Hematopoietic multipotent progenitor cell treated with erythropoietin and hydrocortisone succinate and interleukin-3 and kit ligand, for 15 days (in vitro differentiated cells): ENCODE data around the gene CACNG3.
"Not testable (repeated sequence)": the region's sequence is repeated elsewhere in the genome, so short reads cannot be mapped to it uniquely, and the experiment has no call there.

Source experiments
- DNase-seq: peaks from one replicate; pipeline ENCODE4 v3.0.0-alpha.2; 2015; ENCODE audit warnings: low spot score

The CACNG3 gene

DNA sequence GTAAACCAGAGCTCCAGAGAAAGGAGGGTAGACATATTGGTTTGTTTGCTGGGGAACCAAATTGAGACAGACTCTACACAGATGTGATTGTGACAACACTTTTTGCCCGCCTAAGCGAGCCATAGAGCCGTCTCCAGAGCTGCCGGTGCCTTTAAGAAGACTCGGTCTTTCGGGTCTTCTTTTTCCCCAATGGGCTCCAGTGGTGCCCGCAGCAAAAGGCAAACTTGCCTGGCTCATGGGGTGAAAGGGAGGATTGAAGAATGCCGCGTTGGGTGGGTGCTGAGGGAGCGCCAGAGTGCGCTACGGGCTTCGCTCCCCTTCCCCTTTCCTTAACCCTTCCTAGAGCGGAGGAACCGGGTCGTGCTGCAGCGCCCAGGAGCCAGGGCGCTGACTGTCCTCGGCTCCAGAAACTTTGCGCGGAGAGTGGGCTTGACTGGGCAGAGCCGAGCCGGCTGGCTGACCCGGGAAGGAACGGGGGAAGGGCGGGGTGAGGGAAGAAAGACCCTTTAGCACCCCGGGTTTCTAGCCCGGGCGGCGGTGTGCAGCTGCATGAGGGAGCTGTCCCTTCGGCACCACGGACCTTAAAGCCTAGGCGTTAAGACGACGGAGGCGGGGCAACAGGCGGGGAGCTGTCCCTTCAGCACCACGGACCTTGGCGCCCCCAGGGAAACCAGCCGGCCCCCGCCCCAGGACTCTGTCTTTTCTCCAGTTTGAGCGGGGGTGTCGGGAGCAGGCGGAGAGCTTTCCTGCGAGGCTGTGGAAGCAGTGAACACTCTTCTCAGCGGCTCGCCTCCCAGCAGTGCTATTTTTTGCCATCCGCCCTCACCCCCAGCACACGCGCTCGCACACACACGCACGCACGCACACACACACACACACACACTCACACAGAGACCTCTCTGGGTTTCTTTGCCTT lies at the start of gene CACNG3:
Gene CACNG3, plus strand, starts transcription at position 880 of the 916 bp plus-strand sequence. CDS start 420 bp downstream, outside the sequence.
- DNase-seq = no peak

DNA sequence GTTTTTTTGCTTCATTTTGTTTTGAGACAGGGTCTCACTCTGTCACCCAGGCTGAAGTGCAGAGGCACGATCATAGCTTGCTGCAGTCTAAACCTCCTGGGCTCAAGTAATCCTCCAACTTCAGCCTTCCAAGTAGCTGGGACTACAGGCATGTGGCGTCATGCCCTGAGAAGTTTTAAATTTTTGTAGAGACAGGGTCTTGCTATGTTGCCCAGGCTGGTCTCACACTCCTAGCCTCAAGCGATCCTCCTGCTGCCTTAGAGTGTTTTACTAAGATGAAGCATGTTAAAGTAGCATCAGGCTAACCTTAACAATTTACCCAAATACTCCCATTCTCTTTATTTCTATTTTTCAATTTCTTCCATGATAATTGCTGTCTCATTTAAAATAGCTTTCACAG lies 49.2 kb upstream of the CACNG3 start:
- DNase-seq = no peak

DNA sequence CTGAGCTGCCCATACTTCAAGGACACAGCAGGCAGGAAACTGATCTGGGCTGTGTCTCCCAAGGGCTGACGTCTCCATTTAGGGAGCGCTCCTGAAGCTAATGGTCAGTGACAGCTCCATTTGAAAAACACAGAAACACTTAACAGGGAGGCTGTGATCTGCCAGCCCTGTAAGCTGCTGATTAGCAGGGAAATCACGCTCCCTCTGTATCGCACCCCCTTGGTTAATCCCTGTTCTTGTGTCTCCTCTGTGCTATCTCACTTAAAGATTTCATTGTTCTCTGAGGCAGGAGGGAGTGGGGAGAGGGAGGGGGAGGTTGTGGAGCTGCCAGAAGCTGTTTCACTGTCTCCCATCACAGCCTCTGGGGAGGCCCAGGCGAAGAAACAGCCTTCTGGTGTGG lies 47.4 kb upstream of the CACNG3 start:
- DNase-seq = no peak

DNA sequence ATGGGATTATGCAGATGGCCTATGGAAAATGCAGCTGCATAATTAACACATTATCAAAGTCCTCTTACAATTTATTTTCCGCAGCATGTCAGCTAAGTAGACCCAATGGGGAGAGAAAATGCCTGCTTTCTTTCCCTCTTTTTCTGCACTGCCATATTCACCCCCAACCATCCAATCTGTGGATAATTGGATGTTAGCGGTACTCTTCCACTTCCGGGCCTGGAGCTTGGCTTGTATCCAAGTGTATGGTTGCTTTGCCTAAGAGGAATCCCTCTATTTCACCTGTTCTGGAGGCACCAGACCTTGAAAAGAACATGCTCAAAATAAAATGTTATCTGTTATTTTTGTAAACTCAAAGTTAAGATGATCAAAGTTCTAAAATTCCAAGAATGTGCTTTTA lies 41.1 kb upstream of the CACNG3 start:
- no peak for DNase-seq

DNA sequence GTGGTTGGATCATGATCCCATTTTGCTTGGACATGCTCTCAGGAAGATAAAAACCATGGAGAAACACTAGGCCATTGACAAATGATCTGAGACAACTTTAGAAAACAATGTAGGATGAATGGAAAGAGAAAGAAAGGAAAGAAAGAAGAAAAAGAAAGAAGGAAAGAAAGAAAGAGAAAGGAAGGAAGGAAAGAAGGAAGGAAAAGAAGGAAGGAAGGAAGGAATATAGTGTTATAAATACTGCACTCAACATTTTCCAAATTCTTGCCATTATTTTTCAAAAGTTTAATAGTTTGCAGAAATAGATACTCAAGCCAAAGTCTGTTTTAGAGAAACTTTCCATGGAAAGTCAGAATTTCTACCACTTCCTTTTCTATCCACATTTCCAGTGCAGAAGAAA lies 39.2 kb upstream of the CACNG3 start:
- DNase-seq = no peak

DNA sequence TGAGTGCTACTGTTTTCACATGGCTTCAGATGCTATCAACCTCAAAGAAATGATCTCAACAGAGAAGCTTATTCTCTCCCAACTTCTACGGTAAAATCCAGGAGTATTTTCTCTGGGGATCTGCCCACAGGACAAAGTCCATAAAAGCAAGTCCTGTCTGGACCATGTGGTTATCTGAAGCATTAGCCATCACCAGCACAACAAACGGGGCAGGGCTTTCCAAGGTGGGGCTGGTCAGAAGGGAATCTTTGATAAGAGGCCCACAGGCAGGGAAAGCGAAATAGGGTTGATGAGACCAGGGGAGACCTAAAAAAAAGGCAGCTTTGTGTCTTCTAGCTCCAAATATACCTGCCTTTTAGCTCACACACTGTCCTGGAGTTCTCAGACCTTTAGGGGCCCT lies 38.7 kb upstream of the CACNG3 start:
- DNase-seq = peak; percentile 43

DNA sequence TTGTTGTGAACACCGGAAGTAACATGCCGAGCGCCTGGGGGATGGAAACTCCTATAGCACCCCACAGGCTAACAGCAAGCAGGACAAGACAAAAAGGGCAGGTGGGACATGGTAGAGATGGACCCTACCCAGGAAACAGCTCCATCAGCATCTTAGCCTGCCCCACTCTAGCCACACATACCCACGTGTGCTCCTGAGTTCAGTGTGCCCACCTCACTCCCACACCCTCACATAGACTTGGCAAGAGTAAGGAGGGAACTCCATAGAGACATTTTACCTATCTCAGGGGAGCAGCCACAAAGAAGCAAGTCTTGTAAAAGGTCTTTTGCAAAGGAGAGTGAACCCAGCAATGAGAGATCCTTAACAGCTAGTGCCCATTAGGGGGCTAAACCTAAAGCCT lies 37.8 kb upstream of the CACNG3 start:
- DNase-seq = no peak

DNA sequence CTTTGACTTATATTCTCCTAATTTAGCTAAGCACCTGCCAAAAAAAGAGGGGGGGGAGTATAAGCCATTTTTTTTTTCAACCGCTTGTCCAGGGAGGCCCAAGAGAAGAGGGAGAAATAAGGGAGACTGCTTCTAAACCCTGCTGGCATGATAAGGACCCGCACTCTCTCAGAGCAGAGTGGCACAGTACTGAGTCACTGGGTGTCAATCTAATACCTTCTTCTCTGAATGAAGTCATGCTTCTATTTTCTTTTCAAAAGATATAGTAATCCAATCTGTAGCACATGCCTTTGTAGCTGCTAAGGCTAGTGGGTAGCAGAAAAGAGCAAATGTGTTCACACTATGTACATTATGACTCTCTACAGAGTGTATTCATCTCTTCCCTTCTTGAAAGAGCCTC lies 34.9 kb upstream of the CACNG3 start:
- no peak for DNase-seq

DNA sequence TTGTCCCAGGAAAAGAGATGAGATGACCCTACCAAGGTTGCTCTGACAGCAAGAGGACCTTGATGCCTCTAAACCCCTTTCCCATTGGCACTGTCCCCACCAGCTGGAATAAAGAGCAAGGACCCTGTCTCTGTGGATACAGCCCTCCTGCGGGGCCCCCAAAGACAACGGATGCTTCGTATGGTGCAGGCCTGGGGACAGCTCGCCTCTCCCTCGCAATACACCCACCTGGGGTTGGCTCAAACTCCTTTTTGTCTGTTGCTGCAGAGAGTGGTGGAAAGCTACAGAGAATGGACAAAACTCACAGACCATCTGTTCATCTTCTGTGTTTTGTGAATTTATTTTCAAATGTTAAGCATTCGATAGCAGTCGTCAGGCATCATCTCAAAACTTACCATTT lies 27.6 kb upstream of the CACNG3 start:
- DNase-seq = no peak

DNA sequence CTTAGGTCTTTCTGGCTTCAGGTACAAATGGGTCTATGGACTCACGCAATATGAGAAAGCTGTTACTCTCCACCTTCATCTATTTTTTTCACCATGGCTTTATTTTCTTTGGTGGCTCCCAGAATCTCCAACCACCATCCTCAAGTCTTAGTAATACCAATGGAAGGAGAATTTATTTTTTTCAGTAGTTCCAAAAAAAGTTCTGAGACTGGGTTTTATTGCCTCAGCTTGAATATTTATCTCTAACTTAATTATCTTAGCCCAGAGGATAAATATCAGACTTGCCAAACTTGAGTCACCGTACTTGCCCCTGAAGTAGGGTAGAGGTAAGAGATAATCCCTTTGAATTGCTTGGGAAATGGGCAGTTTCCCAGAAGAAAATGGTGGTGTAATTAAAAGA lies 23.2 kb upstream of the CACNG3 start:
- DNase-seq = no peak

DNA sequence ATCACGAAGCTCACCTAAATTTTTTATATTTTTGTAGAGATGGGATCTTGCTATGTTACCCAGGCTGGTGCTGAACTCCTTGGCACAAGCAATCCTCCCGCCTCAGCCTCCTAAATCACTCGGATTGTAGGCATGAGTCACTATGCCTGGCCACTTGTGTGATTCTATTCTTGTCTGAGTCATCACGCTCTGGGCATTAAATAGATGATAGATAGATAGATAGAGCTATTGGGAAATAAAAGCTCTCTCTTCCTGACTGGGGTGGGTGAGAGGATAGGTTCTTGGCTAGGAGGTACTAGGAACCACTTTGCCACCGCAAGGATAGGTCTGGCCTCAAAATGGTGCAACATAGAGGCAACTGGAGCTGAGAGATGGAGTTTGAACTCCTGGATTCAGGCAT lies 21.4 kb upstream of the CACNG3 start:
- DNase-seq = no peak

DNA sequence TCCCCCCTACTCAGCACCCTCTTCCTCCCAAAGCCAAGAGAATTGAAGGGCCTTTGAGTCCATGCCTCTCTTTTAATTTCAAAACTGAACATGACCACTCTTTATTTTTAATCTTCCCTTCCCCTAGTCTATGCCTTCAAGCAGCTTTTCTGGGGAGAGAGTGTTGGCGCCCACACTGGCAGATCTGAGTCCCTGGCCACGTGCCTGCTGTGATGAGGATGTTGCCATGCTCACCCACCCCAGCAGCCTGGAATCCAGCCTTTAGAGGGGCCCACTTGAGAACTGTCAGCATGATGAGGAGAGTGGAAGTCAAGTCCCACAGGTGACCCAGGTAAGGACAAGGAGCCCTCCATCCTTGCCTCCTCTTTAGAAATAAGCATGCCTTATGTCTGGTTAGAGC lies 20.3 kb upstream of the CACNG3 start:
- no peak for DNase-seq

DNA sequence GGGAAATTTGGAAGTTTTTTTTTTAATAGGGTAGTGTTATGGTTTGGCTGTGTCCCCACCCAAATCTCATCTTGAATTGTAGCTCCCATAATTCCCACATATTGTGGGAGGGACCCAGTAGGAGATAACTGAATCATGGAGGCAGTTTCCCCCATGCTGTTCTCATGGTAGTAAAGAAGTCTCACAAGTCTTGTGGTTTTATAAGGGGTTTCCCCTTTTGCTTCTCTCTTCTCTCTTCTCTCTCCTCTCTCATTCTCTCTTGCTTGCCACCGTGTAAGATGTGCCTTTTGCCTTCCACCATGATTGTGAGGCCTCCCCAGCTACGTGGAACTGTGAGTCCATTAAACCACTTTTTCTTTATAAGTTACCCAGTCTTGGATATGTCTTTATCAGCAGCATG lies 17.3 kb upstream of the CACNG3 start:
- not testable (repeated sequence) for DNase-seq

DNA sequence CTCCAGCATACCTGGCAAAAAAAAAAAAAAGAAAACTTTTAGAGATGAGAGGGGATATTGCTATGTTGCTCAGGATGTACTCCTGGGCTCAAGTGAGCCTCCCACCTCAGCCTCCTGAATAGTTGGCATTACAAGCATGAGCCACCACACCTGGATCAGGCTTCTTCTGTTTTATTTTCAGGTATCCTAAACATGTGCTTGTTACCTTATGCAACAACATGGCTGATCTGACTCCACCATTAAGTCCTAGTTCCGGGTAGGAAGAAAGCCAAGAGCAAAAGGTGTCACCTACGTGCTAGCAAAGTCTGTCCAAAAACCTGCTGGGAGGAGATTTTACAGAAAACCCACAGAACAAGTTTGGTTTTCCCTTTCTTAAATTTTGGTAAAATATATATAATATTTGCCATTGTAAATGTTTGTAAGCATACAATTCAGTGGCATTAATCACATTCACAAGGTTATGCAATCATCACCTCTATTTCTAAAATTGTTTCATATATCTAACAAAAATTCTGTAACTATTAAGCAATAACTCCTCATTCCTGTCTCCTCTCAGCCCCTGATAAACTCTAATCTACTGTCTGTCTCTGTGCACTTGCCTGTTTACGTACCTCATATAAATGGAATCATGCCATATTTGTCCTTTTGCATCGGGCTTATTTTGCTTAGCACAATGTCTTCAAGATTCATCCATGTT lies 9.1 kb upstream of the CACNG3 start:
- DNase-seq = no peak

DNA sequence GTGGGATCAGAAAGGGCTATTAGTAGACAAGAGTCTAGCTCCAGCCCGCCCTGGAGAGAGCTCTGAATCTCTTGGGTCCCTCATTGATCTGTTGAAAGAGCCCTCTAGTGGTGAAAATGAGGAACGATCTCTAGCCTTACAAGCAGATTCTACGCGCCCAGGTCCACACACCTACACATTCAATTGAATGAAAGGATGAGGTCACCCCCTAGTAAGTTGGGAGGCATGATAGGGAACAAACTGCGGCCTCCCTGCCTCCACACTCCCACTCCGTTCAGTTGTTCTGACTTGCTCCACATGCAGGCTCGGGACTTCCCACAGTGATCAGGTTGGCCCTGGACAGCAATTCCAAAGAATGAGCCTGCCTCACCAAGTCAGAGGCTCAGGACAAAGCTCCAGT lies 2.9 kb upstream of the CACNG3 start:
- DNase-seq = peak; percentile 57

DNA sequence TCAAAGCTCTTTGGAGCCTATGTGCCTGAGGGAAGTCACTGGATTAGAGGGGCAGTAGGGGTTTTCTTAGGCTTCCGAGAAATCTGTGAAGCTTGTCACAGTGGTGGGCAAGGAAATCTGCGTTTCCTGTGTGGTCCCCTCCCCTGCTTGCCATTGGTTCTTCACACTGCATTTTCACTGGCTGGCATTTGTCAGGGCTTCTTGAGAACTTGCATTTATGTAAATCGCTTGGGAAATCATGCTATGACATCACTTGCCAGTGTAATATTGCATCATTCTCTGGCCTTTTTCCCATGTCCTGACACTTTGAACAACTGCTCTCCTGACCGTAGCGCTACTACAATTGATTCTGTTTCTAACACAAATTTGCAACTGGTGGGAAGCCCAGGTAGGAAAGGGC lies 1.8 kb downstream of the CACNG3 start:
- no peak for DNase-seq

DNA sequence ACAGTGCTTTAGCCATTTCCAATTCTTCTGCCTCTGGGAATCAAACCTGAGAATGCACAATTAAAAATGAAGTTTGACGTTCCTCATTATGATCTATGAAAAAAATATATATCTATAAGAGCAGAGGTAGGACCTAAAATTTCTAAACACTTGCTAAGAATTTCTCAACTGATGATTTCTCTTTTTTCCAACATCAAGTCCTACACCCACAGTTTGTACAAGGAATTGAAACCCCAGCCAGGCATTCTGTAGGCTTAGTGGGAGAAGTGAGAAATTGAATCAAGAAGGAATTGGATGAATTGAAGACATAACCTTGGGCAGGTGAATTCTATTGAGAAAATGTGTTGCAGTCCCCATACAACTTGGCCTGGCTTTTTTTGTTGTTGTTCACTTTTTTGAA lies 2.7 kb downstream of the CACNG3 start:
- no peak for DNase-seq

DNA sequence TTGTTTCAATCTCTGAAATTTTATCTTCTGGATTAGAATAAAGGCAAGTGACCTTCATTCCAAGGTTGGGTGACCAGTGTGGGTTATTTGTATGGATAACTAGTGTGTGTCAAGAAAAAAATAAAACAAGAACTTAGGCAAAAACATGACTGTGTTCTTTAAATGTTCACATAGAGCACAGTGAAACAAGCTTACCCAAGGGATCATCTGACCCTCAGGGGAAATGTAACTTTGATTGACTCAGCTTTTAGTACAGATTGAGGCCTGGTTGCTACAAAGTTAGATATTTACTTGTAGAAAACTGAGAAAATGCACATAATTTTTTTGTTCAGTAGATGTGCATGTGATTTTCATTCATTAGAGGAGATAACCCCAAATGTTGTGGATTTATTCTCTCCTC lies 6.7 kb downstream of the CACNG3 start:
- no peak for DNase-seq

DNA sequence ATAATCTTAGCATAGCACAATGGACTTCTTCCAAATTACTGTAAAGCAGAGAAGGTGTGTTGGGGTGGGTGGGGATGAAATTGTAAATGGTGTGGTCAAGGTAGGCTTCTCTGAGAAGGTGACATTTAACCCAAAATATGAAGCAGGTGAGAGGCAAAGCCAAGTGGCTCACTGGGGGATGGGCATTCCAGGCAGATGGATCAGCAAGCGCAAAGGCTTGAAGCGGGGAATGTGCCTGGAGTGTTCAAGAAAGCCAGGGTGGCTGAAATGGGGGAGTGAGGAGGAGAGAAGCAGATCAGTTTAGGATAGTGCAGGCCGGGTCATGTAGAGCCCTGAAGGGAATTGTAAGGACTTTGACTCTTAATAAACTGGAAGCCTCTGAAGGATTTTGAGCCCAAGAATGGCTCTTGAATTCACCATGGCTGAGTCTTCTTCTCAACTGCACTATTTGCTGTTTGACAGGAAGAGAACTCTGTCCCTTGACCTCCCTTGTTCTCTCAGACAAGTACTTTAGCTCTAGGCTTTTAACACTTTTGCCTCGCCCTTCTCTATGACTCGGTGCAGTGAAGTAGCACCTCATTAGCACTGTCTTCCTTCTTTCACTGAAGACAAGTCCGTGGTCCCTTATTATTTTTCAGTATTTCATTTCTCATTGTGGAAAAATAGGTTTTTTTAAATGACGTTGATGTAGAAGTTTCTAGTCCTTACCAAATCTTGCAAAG lies 14.7 kb downstream of the CACNG3 start:
- DNase-seq = no peak

DNA sequence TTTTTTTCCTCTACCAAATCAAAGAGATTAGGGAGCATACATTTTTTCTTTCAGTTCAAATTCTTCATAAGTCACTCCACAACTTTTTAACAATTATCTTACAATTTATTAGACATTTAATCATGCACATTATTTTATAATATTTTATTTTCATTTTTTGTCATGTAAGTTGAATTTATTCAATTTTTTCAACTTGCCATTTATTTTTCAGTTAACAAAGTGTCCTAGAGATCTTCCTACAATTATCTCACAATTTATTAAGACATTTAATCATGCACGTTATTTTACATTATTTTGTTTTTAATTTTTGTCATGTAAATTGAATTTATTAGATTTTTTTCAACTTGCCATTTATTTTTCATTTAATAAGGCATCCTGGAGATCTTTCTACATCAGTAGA lies 16.2 kb downstream of the CACNG3 start:
- DNase-seq = no peak

DNA sequence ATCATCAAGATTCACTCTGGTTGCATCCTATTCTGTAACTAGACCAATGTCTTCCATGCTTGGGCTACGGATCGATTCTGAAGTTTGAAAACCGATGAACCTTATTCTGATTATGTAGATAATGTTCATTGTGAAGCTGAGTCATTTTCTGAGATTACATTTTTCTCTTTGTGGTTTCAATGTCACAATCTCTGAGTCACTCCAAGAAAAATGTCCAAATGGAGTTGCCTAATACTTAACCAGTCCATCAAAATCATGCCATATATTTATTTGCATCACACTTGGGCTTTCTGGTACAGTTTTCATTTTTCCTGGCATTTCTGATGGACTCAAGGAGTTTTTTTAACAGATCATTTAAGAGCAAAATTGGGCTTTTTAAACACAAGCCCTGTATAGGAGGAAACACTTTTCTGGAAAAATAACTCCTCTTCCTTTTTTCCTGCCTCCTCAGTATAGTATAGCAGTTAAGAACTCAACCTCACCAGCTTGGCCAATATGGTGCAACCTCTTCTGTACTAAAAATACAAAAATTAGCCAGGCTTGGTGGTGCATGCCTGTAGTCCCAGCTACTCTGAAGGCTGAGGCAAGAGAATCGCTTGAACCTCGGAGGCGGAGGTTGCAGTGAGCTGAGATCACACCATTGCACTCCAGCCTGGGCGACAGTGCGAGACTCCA lies 17.5 kb downstream of the CACNG3 start:
- DNase-seq = no peak

DNA sequence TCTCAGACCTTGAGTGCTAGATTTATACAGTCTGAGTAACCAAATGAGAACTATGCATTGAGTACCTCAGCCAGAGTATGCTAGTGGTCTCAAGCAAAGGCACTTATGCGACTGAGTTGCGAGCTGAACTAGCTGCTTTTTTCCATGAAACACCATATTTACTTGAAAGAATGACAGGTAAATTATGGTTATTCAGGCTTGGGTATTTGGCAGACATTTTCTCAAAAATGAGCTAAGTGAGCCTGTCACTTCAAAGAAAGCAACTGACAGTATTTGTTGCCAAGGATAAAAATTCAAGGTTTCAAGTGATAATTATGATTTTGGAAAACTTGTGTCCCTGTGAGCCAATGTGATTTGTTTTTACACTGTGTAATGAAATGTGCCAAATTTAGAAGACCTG lies 19.3 kb downstream of the CACNG3 start:
- no peak for DNase-seq
